ENCODE measurements around the gene VIP. TPM values are rescaled to one million over a fixed set of nuclear protein-coding genes. Genes with fewer than 3 reads are reported as not detected.

Gene VIP
- total and polyA plus RNA-seq, 2 of the 8 experiments (the other 6 are each of a cell fraction or from before 2014, with no cell fraction given): not detected

DNA sequence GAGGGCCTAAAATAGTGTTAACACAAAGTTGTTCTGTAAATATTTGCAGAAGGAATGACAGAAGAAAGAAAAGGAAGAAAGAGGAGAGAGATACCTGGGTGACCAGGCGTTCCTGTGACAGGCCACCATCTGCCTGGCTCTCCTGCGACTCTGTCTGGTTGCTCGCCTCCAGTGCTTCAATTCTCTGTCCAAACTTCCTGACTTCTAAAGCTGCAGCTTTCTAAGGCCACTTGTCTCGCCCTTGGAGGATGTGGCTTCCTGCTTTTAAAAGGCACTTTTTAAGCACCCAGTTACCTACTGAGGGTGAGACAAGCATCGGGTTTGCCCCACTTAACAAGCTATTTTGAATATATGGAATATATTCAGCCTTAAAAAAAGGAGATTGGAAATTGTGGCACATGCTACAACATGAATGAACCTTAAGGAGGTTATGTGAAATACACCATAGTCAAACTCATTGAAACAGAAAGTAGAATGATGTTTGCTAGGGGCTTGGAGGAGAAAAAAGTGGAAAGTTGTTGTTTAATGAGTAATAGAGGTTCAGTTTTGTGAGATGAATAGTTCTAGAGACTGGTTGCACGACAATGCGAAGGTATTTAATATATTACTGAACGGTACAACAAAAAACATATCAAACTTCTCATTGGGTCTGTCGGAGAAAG, 32.8 kb downstream of the VIP start (continued):
- TF ChIP-seq CBX5 (IDR thresholded peaks at IDR 0.05; ENCODE audit: low read depth, low read length): no peak
- no peak for TF ChIP-seq SUZ12 (IDR thresholded peaks at IDR 0.05; ENCODE audit: low read length)
